LHCN-M2 (cell line): ENCODE data around the gene TMEM117. TPM values are rescaled to one million over a fixed set of nuclear protein-coding genes. Genes with fewer than 3 reads are reported as not detected.
A peak's percentile ranks its signal among the peaks of the same experiment; 100 is the strongest.

Experiments
- DNase-seq: peaks from one replicate; pipeline ENCODE4 v3.0.0-alpha.2; 2012; ENCODE audit warnings: low read depth
- total RNA-seq: library from RNA; depleted of rRNA; stranded (reverse); fragments of >200 nt; gene quantifications from 2 replicates; pipeline ENCODE4 v1.2.3, GENCODE V29; 2014

TMEM117 gene
- total RNA-seq, 1 experiment from 2014 or later = 12.5 TPM

DNA sequence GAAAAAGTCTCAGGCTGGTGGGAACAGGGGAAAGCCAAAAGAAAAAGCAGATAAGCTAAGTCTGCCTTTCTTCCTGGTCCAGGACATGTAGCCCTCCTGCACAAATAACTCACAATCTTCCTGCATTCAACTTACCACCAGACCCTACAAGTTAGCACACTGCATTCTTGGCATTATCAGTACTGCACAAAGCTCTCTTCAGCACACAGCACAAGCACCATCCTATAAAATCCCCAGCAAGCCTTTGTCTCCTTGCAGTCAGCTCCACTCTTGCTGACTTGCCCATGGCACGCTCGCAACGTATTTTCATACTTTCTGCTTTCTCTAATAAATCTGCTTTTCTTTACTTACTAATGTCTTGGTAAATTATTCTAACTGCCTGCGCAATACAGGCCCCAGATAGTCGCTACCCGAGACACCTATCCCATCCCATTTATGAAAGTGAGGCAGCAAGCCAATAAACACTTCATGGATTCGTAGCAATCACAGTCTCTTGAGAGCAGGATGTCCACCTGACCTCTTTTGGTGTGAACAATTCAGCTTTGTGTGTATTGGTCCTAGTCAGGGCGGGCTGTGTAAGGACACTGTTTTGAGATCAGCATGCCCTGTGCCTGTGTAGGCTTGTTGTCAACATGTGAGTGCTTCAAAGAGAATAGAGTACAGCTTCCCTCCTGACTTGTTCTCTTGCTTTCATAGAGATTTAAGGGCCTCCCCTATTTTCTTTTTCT lies 49.0 kb downstream of the TMEM117 start:
- no peak for DNase-seq

DNA sequence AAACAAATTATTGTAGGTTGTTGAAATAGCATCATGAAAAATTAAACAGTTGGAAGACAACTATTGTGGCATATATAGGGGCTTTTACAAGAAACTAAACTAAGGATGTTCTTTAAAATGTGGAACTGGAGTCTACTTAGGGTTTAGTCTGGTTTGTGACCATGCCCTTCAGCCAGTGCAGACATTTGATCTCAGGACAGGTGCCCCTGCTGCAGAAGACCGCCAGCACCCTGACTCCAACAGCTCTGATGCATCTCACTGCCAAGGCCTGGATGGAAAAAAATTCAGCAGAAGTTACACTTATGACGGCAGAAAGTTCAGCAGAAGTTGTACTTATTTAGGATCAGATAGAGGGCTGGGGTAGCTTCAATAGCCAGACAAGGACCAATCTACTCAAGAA lies 51.5 kb downstream of the TMEM117 start:
- DNase-seq = no peak

DNA sequence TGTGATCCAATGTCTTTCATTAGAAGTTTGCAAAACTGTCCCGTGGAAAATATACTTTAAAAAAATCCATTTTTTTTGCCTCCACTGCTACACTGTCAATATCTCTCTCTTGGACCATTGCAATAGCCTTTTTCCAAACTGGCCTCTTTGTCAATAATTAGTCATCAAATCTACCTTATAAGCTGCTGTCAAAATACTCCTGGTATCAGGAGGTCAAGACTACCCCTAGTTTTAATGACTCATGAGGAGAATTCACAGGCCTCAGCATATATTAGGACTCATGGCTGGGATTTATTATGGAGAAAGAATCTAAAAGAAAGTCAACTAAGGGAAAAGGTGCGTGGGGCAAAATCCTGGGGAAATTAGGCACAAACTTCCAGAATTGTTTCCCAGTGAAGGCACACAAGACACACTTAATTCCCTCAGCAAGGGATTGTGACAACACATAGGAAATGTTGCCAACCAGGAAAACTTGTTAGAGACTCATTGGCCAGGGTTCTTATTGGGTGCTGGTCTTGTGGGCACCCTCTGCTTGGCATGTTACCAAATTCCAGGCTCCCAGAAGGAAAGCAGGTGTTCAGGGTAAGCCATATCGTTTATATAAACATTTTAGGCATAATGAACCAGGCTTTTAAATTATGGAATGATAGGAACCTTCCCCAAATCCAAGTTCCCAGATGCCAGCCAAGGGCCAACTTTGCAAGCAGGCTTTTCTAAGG lies 56.1 kb downstream of the TMEM117 start:
- peak; percentile 10 for DNase-seq

DNA sequence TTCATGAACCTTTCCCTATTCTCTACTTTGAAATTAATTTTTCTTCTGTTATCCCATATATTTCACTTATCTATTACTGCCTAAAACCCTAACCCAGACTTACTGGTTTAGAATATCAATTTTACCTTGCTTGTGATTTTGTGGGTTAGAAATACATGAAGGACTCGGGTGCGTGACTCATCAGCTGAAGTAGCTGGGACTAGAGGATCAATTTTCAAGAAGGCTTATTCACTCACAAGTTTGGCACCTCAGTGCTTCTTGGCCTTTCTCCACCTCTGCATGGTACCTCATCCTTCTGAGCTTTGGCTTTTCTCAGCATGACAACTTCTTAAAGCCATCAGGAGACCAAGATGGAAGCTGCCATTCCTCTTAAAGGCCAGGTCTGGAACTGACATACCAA lies 57.8 kb downstream of the TMEM117 start:
- peak; percentile 68 for DNase-seq

DNA sequence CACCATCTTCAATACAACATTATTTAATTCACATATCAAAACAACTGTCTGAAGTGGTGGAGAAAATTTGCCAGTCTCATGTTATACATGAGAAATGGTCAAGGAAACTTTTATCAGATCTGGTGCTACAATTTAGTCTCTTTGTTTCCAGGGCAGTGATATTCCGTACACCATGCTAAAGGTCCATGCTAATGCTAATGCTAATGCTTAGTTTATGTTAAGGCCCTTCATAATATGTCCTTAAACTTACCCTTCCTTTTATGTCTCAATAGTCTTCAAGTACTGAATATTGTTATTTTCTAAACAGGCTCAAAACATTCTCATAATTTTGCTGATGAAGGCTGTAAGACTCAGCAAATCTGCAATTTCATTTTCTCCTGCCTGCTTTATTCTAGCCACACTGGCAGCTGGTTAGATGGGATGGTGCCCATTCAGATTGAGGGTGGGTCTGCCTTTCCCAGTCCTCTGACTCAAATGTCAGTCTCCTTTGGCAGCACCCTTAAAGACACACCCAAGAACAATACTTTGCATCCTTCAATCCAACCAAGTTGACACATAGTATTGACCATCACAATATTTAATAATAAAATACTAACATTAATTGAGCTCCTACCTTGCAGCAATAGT lies 59.8 kb downstream of the TMEM117 start:
- DNase-seq = no peak

DNA sequence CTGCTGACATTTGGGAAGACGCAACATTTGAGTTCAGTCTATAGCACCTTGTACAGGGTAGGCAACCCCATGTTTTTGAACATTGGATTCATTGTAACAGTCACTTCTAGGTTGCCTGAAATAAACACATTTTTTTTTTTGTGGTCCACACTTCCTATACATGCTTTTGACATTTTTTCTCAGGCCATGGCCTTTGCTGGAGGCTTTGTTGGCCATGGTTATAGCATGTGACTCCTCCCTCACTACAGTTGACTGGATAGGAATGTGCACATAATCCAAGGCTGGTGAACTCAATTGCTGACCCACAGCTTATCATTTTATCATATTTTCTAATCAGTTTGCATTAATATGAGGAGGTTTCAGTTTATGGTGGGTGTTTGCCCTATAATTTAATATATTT lies 60.6 kb downstream of the TMEM117 start:
- DNase-seq = no peak

DNA sequence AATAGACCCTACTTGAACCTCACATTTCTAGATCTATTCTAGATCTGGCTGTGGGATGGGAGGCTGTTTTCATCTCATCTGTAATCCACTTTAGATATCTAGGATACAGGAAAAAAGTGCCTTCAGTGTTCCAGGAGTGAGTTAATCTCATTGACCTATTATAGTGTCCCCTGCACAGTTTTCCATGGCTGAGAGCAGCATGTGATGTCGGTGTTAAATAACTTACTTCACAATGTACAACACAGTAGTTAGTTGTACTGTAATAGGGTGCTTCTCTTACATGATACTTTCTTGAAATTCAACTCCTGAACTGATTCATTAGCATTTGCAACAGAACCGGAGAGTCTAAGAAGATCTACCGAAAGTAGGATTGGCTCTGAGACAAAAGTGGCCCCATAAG lies 62.6 kb downstream of the TMEM117 start:
- no peak for DNase-seq

DNA sequence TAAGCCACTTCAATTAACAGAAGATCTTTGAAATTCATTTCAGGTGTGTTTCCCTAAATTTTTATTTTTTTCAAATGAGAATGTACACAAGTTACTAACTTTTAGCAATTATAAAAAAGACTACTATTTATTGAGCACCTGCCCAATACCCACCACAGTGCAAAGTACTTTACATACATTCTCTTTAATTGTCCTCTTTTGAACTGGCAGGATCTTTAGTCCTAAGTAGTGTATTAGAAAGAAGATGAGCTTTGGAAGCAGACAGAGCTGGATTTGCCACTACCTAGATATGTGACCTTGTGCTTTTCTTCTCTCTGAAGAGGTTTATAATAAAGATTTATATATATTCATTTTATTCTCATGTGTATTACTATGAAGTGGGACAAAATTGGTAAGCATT lies 63.7 kb downstream of the TMEM117 start:
- no peak for DNase-seq

DNA sequence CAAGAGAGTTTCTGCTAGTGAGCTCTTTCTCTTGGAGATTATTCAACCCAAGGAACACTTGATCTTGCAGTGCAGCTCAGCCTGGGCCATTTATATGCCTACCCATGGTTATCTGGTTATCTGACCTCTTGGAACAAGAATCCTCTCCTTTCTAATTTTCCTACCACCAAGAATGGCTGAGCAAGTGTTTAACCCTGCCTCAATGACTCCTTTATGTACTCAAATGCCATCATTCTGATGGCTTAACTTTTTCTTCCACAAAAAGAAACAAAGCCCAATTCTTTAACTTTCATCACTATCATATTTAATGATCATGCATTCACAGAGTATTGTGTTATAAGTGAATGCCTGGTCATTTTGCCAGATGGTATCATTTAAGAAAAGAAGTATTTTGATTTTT lies 67.8 kb downstream of the TMEM117 start:
- DNase-seq = no peak

DNA sequence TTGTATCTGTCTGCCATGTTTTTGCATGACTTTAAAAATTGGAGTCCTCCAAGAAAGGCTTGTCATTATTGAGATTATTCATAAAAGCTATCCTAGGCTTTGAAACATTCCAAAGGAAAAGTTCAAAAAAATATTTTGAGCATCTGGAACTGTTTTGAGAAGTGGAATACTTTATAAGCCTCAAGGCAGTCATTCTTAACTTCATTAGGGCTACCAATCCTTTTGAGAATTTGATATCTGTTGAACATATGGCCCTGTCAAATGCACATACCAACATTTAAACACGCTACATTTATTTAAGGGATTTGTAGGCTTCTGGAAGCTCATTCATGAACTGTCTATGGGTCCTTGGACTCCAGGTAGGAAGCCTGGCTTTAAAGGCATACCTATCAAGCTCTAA lies 77.0 kb downstream of the TMEM117 start:
- DNase-seq = no peak

DNA sequence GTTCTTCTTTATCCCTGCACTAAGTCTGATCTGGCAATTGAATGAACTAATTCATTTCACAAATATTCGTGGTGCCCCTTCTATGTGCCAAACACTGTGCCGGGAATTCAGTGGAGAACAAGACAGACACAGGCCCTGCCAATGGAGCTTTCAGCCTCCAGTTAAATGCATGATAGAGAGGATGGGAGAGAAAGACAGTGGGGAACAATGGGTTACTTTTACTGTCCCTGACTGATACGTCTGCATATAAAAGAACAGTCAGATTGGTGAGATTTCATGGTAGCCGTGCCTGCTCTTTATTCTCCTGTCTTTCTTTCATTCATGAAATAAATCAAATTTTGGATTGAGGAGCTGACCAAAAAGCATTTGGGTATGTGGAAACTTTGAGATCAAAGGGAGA lies 78.5 kb downstream of the TMEM117 start:
- no peak for DNase-seq

DNA sequence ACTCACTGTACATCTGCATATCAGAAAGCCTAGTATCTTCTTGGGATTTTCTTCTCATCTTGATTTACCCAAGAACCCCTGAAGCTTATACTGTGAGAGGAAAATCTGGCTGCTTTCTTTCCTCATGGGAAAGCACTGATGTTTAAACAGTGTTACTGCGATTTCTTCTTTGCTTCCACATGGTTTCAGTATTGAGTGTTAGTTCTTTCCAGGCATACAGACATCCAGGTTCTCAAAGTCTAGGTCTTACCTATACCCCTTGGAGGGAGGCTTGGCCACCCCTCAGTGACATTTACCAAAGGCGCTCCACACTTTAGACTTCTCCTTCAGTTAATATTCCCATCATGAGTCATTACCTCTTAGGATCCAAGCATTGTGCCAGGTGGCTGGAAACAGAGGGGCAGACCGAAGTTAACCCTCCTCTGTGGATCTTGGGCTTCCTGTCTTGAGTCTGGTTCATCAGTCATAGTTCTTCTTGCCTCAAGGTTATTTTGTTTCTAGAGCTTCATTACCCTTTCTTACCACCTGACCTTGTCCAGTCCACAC lies 79.1 kb downstream of the TMEM117 start:
- DNase-seq = no peak

DNA sequence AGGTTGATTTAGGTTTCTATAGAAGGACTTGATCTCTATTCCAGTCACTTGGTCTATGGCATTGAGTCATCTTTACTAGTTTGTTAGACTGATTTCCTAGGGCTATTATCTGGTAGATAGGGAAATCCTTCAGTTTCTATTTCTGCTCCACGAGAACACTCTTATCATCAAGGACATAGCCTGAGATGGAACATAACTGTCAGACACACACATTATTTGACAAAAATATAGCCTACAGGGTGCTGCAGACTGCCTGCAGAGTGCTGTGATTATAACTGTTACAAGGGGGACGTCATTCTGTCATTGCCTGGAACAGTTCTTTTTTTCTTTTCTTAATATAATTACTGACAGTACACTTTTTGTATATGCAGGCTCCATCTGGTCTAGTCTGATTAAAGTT lies 82.0 kb downstream of the TMEM117 start:
- no peak for DNase-seq

DNA sequence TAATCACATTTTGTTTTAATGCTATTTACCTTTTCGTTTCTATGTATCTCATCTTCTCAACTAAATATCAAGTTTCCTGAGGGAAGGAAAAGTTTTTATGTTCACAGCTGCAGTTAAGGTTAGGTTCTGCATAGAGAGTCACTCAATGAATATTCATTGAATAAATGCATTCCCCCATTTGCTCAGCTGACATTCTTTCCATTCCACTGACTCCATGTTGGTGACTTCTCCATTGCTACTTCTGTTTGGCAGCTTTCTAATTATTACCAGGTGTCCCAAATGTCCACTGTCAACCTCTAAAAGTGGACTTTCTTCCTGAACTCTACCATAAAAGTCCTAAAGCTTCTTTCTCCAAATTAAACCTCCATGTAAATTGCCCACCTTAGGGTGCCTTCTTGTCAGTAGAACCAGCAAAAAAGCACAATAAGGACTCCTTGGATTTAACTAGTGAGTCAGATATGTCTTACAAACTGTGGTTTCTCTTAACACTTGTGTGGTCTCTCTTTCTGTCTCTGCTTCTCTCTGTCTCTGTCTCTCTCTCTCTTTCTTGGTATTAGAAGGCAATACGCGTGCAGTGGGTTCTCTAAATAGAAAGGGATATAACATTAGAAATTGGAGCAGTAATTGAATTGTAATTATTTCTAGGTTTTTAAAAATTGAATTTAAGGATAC lies 85.9 kb downstream of the TMEM117 start:
- DNase-seq = peak; percentile 17

DNA sequence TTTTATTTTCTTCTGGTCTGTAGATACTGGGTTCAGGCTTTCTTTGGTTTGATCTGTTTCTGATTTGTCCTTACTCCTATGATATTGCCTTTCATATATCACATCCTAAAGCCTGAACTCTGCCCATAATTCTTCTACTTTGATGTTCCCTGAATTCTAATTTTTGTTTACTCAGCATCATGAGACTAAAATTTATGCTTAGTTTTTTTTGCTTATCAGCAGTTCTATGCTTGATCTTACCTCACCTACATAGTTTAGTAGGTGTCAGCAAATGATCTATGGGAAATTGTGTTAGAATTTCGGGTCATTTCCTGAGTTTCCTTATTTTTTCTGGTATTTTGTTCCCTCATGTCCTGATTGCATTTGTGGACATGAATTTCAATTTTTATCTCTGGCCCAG lies 94.2 kb downstream of the TMEM117 start:
- no peak for DNase-seq

DNA sequence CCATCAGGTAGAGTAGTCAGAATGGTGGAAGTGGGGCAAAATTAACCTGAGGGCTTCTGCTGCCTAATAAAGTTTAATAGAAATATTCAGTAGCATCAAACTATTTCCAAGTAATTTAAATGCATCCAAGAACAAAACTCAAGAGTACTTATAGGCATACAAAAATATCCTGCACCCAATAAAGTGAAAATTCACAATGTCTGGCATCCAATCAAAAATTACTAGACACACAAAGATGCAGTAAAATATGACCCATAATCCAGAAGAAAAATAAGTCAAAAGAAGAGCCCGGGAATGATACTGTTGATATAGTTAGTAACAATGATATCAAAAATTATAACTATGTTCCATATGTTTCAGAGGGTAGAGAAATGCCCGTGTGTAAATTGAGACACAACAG lies 95.3 kb downstream of the TMEM117 start:
- no peak for DNase-seq

DNA sequence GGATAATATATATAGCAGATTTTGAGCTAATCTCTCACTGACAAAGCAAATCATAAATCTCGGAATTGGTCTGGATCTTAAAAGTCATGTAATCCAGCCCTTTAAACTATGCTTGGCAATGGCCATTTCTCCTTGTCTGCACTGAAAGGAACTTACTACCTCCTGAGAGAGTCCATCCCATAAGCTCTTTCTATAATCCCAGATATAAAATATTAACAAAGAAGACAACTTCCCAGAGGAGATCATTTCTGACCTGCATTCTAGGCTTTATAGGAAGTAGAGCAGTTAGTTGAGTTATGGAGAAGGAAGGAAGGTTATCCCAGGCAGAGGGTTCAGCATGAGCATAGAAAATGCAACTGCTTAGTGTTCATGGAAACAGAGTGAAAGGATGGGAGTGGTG lies 99.7 kb downstream of the TMEM117 start:
- no peak for DNase-seq

DNA sequence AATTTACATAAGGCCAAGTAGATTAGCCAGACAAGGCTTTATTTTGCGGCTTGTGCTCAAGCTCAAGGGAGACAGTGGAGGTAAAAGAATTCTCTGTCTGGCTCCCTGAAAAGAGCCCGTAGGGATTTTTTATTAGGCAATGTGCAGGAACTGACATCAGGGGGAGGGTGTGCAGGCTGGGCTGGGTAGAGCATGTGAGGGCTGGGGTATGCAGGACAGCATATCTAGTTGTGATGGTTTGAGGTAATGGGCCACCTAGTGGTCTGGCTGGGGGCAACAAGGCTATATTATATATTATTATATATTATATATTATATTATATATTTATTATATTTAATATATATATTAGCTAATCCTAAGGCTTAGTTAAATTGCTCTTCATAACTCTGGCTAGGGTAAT lies 102.1 kb downstream of the TMEM117 start:
- peak; percentile 12 for DNase-seq

DNA sequence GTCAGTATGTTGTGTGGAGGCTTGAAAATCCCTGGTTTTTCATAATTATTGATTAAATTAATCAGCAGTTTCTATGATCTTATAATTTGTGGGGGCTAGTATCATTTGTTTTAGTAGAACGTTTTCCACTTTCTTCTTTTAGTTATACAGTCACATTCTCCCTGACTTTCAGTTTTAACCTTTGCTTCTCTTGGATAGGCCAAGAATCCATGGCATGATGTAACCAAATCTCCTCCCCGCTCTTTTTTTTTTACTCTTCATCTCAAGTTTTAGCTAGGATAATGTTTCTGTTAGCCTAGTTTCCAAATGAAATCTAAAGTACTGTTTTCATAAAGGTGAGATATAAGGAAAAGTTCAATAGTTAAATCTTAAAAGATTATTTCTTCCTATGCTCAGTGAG lies 106.5 kb downstream of the TMEM117 start:
- no peak for DNase-seq

DNA sequence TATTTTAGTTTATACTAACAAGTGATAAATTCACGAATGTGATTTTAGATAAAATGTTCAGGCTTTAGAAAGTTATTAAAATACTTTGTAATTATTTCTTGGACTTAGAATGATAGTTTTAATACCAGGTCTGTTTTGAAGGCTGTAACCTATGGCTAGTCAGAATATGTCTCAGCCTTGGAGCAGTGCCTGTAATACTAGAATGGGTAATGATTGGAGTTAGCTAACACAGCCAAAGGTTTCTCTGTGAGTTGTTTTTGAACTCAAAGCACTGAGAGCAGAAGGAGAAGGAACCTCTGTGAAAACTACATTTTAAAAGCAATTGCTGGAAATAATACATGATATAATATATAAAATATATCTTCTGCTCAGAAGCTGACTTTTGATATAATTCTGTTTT lies 110.1 kb downstream of the TMEM117 start:
- DNase-seq = no peak

DNA sequence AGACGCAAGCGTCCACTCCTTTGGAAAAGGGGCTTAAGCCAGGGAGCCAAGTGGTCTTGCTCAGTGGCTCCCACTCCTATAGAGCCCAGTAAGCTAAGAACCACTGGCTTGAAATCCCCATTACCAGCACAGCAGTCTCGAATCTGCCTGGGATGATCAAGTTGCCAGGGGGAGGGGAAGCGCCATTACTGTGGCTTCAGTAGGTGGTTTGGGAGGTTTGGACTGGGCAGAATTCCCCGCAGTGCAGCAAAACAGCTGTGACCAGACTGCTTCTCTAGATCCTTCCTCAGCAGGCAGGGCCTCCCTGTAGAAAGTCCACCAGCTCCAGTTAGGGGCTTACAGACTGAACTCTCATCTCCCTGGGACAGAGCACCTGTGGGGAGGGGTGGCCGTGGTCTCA lies 115.4 kb downstream of the TMEM117 start:
- no peak for DNase-seq

DNA sequence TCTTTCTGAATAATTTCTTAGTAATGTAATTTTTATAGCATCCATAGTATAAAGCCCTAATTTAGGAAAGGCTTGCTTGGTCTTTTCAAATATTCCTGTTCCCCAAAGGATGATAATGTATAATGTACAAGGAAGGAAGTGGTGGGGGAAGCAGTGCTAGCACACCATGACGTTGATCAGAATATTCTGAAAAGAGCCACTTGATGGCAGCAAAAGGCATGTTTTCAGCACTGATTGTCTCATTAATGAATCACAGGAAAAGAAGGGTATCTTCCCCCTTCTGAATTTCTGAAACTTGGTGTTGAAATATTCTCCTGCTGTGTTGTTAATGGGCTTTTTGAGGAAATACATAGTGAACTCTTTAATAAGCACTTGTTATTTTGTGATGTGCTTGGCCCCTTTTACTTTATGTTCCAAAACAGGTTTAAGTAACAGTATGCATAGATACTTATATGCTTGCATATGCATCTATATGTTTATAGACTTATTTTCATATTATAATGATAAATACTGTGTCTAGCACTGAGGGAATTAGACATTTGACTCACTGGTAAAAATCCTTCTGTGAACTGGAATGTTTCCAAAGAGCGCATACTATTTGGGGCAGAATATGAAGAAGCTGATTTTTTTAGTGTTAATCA lies 122.0 kb downstream of the TMEM117 start:
- peak; percentile 64 for DNase-seq
